Choroid plexus epithelial cell (primary cell): Measurements from ENCODE around the gene DENR.
"Not testable (repeated sequence)": the region's sequence is repeated elsewhere in the genome, so short reads cannot be mapped to it uniquely, and the experiment has no call there.

Experiments
- DNase-seq: peaks from one replicate; pipeline ENCODE4 v3.0.0-alpha.2; 2010; ENCODE audit warnings: low read depth
- H3K4me3 ChIP-seq: 2 replicates; pipeline ENCODE4 v1.5.1; 2011; ENCODE audit warnings: low read depth, mild to moderate bottlenecking, control low read depth, low read length, moderate library complexity
- CTCF ChIP-seq: conservative IDR thresholded peaks from 2 replicates; pipeline ENCODE4 v1.5.1; 2011; ENCODE audit warnings: low read depth, mild to moderate bottlenecking, control low read depth, inconsistent platforms, low read length, moderate library complexity

DENR gene

DNA sequence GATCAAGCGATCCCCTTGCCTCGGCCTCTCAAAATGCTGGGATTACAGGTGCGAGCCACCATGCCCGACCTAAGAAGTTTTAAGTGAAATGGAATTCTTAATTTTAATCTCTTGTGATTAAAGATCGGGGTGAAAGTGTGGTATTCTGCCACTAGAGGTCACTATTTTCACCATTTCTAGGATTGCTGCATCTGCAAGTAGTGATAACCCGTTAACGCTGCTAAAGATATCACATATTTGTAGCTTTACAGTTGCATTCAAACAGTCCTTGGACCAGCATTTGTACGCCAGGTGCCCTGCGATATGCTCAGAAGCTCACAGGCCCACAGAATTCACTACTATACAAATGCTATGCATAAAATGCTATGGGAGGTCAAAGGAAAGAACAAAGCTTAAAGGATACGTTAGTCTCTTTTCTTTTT, 41.1 kb downstream of the DENR start:
- peak; percentile 76 for DNase-seq
- H3K4me3 ChIP-seq, result no peak overlapping the region
- TF ChIP-seq CTCF, result peak; percentile 64

DNA sequence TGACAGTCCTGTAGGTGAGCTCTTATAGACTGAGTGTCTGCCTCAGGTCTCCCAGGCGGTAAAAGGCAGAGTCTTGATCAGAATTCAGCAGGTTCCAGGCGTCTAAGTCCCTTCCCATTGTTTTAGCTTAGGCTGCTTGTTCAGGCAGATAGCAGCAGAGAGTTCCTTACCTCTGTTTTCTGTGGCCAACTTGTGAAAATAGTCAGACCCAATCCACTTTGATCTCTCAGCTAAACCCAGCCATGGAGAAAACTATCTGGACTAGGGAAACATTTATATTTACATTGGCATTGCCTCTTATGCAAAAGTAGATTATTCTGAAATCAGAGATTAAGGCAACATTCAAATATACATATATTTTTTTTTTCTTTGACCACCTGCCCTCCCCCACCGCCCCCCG, 43.2 kb downstream of the DENR start:
- H3K4me3 ChIP-seq, result no peak overlapping the region
- TF ChIP-seq CTCF, result no peak
- DNase-seq, result no peak

- no peak for DNase-seq
- H3K4me3 ChIP-seq, result no peak overlapping the region
- no peak for TF ChIP-seq CTCF
Measured at GRCh38 chr12:122799641-122800243, 47.1 kb downstream of the DENR start.

- no peak overlapping the region for H3K4me3 ChIP-seq
- DNase-seq, result no peak
- no peak for TF ChIP-seq CTCF
Measured at GRCh38 chr12:122803937-122804336, 51.3 kb downstream of the DENR start.

DNA sequence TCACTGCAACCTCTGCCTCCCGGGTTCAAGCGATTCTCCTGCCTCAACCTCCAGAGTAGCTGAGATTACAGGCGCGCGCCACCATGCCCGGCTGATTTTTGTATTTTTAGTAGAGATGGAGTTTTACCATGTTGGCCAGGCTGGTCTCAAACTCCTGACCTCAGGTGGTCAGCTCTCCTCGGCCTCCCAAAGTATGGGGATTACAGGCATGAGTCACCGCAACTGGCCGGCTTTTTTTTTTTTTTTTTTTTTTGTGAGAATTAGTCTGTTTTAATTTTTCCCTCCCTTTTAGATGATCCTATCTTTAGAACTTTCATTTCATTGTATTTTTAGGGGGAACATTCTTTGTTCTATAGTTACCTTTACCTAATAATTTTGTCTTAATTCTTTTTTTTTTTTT, 52.3 kb downstream of the DENR start:
- H3K4me3 ChIP-seq, DNase-seq: not testable (repeated sequence)

DNA sequence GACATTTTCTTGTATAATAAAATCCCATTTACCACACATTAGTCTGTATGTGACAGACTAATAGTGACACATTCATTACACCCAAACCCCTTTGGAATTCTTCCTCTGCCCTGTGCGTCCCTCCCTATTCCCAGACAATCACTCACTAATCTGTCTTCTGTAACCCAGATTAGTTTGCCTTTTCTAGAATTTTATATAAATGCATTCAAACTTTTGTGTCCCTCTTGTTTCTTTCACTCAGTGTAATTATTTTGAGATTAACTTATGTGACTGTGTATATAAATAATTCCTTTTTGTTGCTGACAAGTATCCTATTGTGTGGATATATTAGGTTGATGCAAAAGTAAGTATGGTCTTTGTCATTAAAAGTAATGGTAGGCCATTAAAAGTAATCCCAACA, 55.0 kb downstream of the DENR start:
- no peak for TF ChIP-seq CTCF
- H3K4me3 ChIP-seq, result no peak overlapping the region
- no peak for DNase-seq

GRCh38 chr12:122811777-122812176, 59.2 kb downstream of the DENR start:
- DNase-seq, result no peak
- no peak for TF ChIP-seq CTCF
- no peak overlapping the region for H3K4me3 ChIP-seq
